GM19193 (cell line): ENCODE data around the gene THAP11.

Experiments
- POLR2A ChIP-seq: IDR thresholded peaks from 4 replicates; pipeline ENCODE4 v1.6.1; 2011; ENCODE audit not compliant: insufficient read depth, insufficient read length; ENCODE audit errors: extremely low read depth

THAP11 gene

GRCh38 chr16:67841816-67842508, at the start of gene THAP11:
THAP11 (plus strand) TSS chr16:67842320; CDS start chr16:67842555, 235 bp downstream.
- TF ChIP-seq POLR2A, result peak; percentile 21

GRCh38 chr16:67796099-67796718, 45.9 kb upstream of the THAP11 start:
- TF ChIP-seq POLR2A, result no peak

GRCh38 chr16:67800338-67800926, 41.7 kb upstream of the THAP11 start:
- no peak for TF ChIP-seq POLR2A

GRCh38 chr16:67801241-67801640, 40.9 kb upstream of the THAP11 start:
- no peak for TF ChIP-seq POLR2A

GRCh38 chr16:67801883-67802282, 40.2 kb upstream of the THAP11 start:
- no peak for TF ChIP-seq POLR2A

- TF ChIP-seq POLR2A, result no peak
Measured at GRCh38 chr16:67803894-67804293, 38.2 kb upstream of the THAP11 start.

GRCh38 chr16:67804853-67805542, 37.1 kb upstream of the THAP11 start:
- no peak for TF ChIP-seq POLR2A

- TF ChIP-seq POLR2A, result no peak
Measured at GRCh38 chr16:67805718-67806427, 36.2 kb upstream of the THAP11 start.

- peak; percentile 88 for TF ChIP-seq POLR2A
Measured at GRCh38 chr16:67806428-67807147, 35.5 kb upstream of the THAP11 start, which contains the start of the genes RANBP10 and TSNAXIP1. RANBP10 (minus strand) TSS chr16:67806560; CDS start chr16:67806536, 24 bp downstream. TSNAXIP1 (plus strand) TSS chr16:67806889; CDS start chr16:67807150, 261 bp downstream.

GRCh38 chr16:67807148-67807682, 34.9 kb upstream of the THAP11 start:
- no peak for TF ChIP-seq POLR2A

- no peak for TF ChIP-seq POLR2A
Measured at GRCh38 chr16:67811899-67812298, 30.2 kb upstream of the THAP11 start.

- TF ChIP-seq POLR2A, result no peak
Measured at GRCh38 chr16:67814567-67814966, 27.6 kb upstream of the THAP11 start.

GRCh38 chr16:67820608-67821259, 21.4 kb upstream of the THAP11 start:
- TF ChIP-seq POLR2A, result no peak
